Measurements from ENCODE around the gene CUL9. TPM values are rescaled to one million over a fixed set of nuclear protein-coding genes. Genes with fewer than 3 reads are reported as not detected.

Gene CUL9
- total RNA-seq, 3 donors from 2014 or later (not counting 1 experiment from before 2014, with no cell fraction given), result 73.1 to 85.7 (median 73.9) TPM

GRCh38 chr6:43222418-43223059 lies 40.5 kb downstream of the CUL9 start:
- H3K4me3 ChIP-seq (ENCODE audit: low read length), result no peak overlapping the region
- peaks cover 10% of the 10 kb centered on the region in 2 donors for H3K4me1 Mint-ChIP-seq
- H3K36me3 ChIP-seq (ENCODE audit: control insufficient read depth, insufficient read depth, low read length), result peaks cover 10% of the 10 kb centered on the region
- H3K36me3 Mint-ChIP-seq, result no peaks in the 10 kb centered on the region
- TF ChIP-seq CTCF (IDR thresholded peaks at IDR 0.05), result no peak
- H3K27me3 Mint-ChIP-seq (ENCODE audit: low read depth in 2 of 2), result no peaks in the 10 kb centered on the region
- intact Hi-C loops (cut with micrococcal nuclease), result no loop called here
- no peaks in the 10 kb centered on the region for H3K27me3 ChIP-seq (ENCODE audit: control insufficient read depth, insufficient read depth, low read length)
- ATAC-seq (no peak), DNase-seq (peak in 1 of 2 donors; percentile 25)
- no peaks in the 10 kb centered on the region for H3K9me3 Mint-ChIP-seq
- WGBS (ENCODE audit: insufficient coverage), result 90% methylated on average over 15 of the region's 15 CpGs
- peak overlapping the region; percentile 14 to 72 for H3K27ac Mint-ChIP-seq
- H3K27ac ChIP-seq (ENCODE audit: low read length), result no peak overlapping the region
- no peaks in the 10 kb centered on the region for H3K9me3 ChIP-seq (ENCODE audit: control insufficient read depth, insufficient read depth, low read length)
- no peak overlapping the region for H3K4me3 Mint-ChIP-seq
- H3K4me1 ChIP-seq (ENCODE audit: control insufficient read depth, insufficient read depth, low read length), result peaks cover 23% of the 10 kb centered on the region

GRCh38 chr6:43223175-43223574 lies 41.2 kb downstream of the CUL9 start:
- Mint-ChIP-seq H3K9me3 (no peaks in the 10 kb centered on the region), H3K27me3 (ENCODE audit: low read depth in 2 of 2) (no peaks in the 10 kb centered on the region), H3K4me1 (peaks cover 10% of the 10 kb centered on the region in 2 donors), H3K27ac (peak overlapping the region; percentile 14 to 72), H3K36me3 (no peaks in the 10 kb centered on the region), H3K4me3 (no peak overlapping the region)
- Histone ChIP-seq H3K4me3 (ENCODE audit: low read length) (no peak overlapping the region), H3K4me1 (ENCODE audit: control insufficient read depth, insufficient read depth, low read length) (peaks cover 26% of the 10 kb centered on the region), H3K9me3 (ENCODE audit: control insufficient read depth, insufficient read depth, low read length) (no peaks in the 10 kb centered on the region), H3K27ac (ENCODE audit: low read length) (peak overlapping the region; percentile 90), H3K27me3 (ENCODE audit: control insufficient read depth, insufficient read depth, low read length) (no peaks in the 10 kb centered on the region), H3K36me3 (ENCODE audit: control insufficient read depth, insufficient read depth, low read length) (peaks cover 8% of the 10 kb centered on the region)
- TF ChIP-seq CTCF (IDR thresholded peaks at IDR 0.05), result no peak
- 96% methylated on average over 14 of the region's 14 CpGs for WGBS (ENCODE audit: insufficient coverage)
- ATAC-seq, result no peak
- intact Hi-C loops (cut with micrococcal nuclease), result no loop called here
- peak in 1 of 2 donors; percentile 26 for DNase-seq

GRCh38 chr6:43226192-43226851 lies 44.3 kb downstream of the CUL9 start:
- no peak overlapping the region for H3K4me3 Mint-ChIP-seq
- Histone ChIP-seq H3K27me3 (ENCODE audit: control insufficient read depth, insufficient read depth, low read length) (peaks cover 2% of the 10 kb centered on the region), H3K27ac (ENCODE audit: low read length) (no peak overlapping the region), H3K36me3 (ENCODE audit: control insufficient read depth, insufficient read depth, low read length) (peaks cover 4% of the 10 kb centered on the region), H3K4me1 (ENCODE audit: control insufficient read depth, insufficient read depth, low read length) (peaks cover 40% of the 10 kb centered on the region), H3K4me3 (ENCODE audit: low read length) (no peak overlapping the region), H3K9me3 (ENCODE audit: control insufficient read depth, insufficient read depth, low read length) (no peaks in the 10 kb centered on the region)
- no peak for DNase-seq
- TF ChIP-seq CTCF (IDR thresholded peaks at IDR 0.05), result no peak
- intact Hi-C loops (cut with micrococcal nuclease), result no loop called here
- H3K36me3 Mint-ChIP-seq, result no peaks in the 10 kb centered on the region
- peaks cover 0 to 1% of the 10 kb centered on the region in 2 donors for H3K27me3 Mint-ChIP-seq (ENCODE audit: low read depth in 2 of 2)
- H3K27ac Mint-ChIP-seq, result peak overlapping the region in 1 of 2 donors; percentile 72
- no peaks in the 10 kb centered on the region for H3K9me3 Mint-ChIP-seq
- H3K4me1 Mint-ChIP-seq, result peaks cover 14 to 15% of the 10 kb centered on the region in 2 donors
- 91% methylated on average over 11 of the region's 11 CpGs for WGBS (ENCODE audit: insufficient coverage)
- ATAC-seq, result no peak
